K562 (cell line): ENCODE measurements around the gene PRSS22. TPM values are rescaled to one million over a fixed set of nuclear protein-coding genes. Genes with fewer than 3 reads are reported as not detected.

Source experiments
- ATAC-seq: fragments of 200-7000 bp; cut with Tn5 transposase; 3 replicates; pipeline ENCODE4 v1.9.1; 2020; ENCODE audit warnings: moderate library complexity
- BruUV-seq: library from RNA; stranded (reverse); fragments of 400-500 nt; replicated peaks from 2 replicates; lab custom pipeline; 2021; lab: Mats Ljungman, UMichigan
- CTCF ChIA-PET: fragments of 300-600 bp; formaldehyde crosslinking; extraction: SDS; loops from one replicate; lab custom pipeline; 2021; ENCODE audit warnings: low intra/inter-chr PET ratio; lab: Yijun Ruan, JAX
- POLR2A ChIA-PET: fragments of 300-600, 350-650 bp; sonication (Branson Sonifier 250); formaldehyde crosslinking; extraction: SDS; loops from one replicate; lab custom pipeline; 2021; ENCODE audit warnings: antibody characterized with exemption, inconsistent platforms; lab: Yijun Ruan, JAX
- DNase-seq, 4 experiments: peaks; one replicate each; pipeline versions ENCODE4 v3.0.0 to v3.0.0-alpha.2; 2011 to 2018; ENCODE audit warnings: low spot score in 3 of 4, mixed read lengths in 3 of 4; ENCODE audit errors: extremely low read depth in 1 of 4
- FAIRE-seq: peaks from 2 replicates; lab custom pipeline; 2011; peaks lifted over from hg19 to GRCh38; lab: Jason Lieb, UNC
- H2AFZ ChIP-seq: 2 replicates; pipeline ENCODE4 v1.6.0; 2011; ENCODE audit warnings: low read depth, low read length, control low read depth, inconsistent platforms
- H3K27ac ChIP-seq: fragments of 200-600 bp; 3 replicates; pipeline ENCODE4 v1.8.0; 2011; ENCODE audit warnings: low read depth, mild to moderate bottlenecking, control low read depth, inconsistent platforms, low read length, moderate library complexity, mixed read lengths; ENCODE audit errors: extremely low read depth
- H3K27me3 ChIP-seq, 2 experiments: fragments of 300-600 bp in 1 of 2; 2 replicates in 1 of 2; 3 replicates in 1 of 2; pipeline versions ENCODE4 v1.6.0 to v1.8.0; 2011; ENCODE audit warnings: inconsistent platforms in 2 of 2, low read length in 2 of 2, mild to moderate bottlenecking in 1 of 2, mixed read lengths in 1 of 2, moderate library complexity in 1 of 2; ENCODE audit not compliant: control insufficient read depth in 2 of 2, insufficient read depth in 2 of 2
- H3K36me3 ChIP-seq: fragments of 300-600 bp; 3 replicates; pipeline ENCODE4 v1.8.0; 2011; ENCODE audit warnings: mild to moderate bottlenecking, low read length, inconsistent platforms; ENCODE audit not compliant: control insufficient read depth, insufficient read depth
- H3K4me1 ChIP-seq, 2 experiments: fragments of 200-600 bp in 1 of 2; replicated peaks in 1 of 2; 2 replicates in 1 of 2; 3 replicates in 1 of 2; pipeline versions ENCODE4 v1.5.1 to v1.8.0; 2011; ENCODE audit warnings: inconsistent platforms in 2 of 2, low read length in 2 of 2, mild to moderate bottlenecking in 1 of 2, mixed read lengths in 1 of 2, moderate library complexity in 1 of 2; ENCODE audit not compliant: control insufficient read depth in 2 of 2, insufficient read depth in 2 of 2
- H3K4me2 ChIP-seq: 2 replicates; pipeline ENCODE4 v1.6.1; 2011; ENCODE audit warnings: low read length, control low read depth, inconsistent platforms, mixed read lengths; ENCODE audit not compliant: insufficient read depth
- H3K4me3 ChIP-seq: fragments of 200-600 bp; sonication (generic), shearing (Covaris generic); 2 replicates; pipeline ENCODE4 v1.5.1; 2016; ENCODE audit warnings: control low read depth, inconsistent platforms
- H3K79me2 ChIP-seq: fragments of 200-600 bp; 3 replicates; pipeline ENCODE4 v1.8.0; 2011; ENCODE audit warnings: low read length, inconsistent platforms; ENCODE audit not compliant: control insufficient read depth, insufficient read depth
- H3K9ac ChIP-seq, 2 experiments: 2 replicates each; pipeline versions ENCODE4 v1.6.0 to v1.6.1; 2011; ENCODE audit warnings: low read depth in 2 of 2, low read length in 2 of 2, control low read depth in 1 of 2, inconsistent platforms in 1 of 2, mild to moderate bottlenecking in 1 of 2, mixed read lengths in 1 of 2; ENCODE audit not compliant: insufficient read depth in 1 of 2
- H3K9me1 ChIP-seq: one replicate; pipeline ENCODE4 v1.6.0; 2011; ENCODE audit warnings: inconsistent platforms, mild to moderate bottlenecking, low read length, moderate library complexity; ENCODE audit not compliant: control insufficient read depth, insufficient read depth
- H3K9me3 ChIP-seq: replicated peaks from 2 replicates; pipeline ENCODE4 v1.5.1; 2011; ENCODE audit warnings: low read depth, low read length, inconsistent platforms; ENCODE audit not compliant: control insufficient read depth, insufficient read depth
- H4K20me1 ChIP-seq: replicated peaks from 2 replicates; pipeline ENCODE4 v1.6.1; 2011; ENCODE audit warnings: low read length, inconsistent platforms, mixed read lengths; ENCODE audit not compliant: control insufficient read depth, insufficient read depth
- PCBP2 ChIP-seq: fragments of 200-400 bp; formaldehyde crosslinking; IDR thresholded peaks from 2 replicates; pipeline ENCODE4 v1.6.1; 2018; ENCODE audit warnings: low read length, low read depth, mild to moderate bottlenecking, moderate library complexity; ENCODE audit not compliant: poor library complexity, severe bottlenecking
- ZNF75A ChIP-seq: fragments of 450-650 bp; formaldehyde crosslinking; IDR thresholded peaks from 2 replicates; pipeline ENCODE4 v1.4.0; 2020; ENCODE audit warnings: mild to moderate bottlenecking
- ZNF780A ChIP-seq: fragments of 250-450 bp; sonication (Bioruptor Pico); IDR thresholded peaks from 2 replicates; pipeline ENCODE4 v1.5.0; 2021; ENCODE audit warnings: mild to moderate bottlenecking
- WGBS: fragments of 100-300 bp; shearing (Covaris generic); methylation state at CpG from one replicate; pipeline ENCODE4 v1.1.6; 2016; ENCODE audit warnings: low coverage, mixed read lengths; ENCODE audit not compliant: insufficient coverage; ENCODE audit errors: missing lambda C conversion rate; 5-methylcytosine and 5-hydroxymethylcytosine counted together
- in situ Hi-C: fragments of 300-500 bp; cut with MboI; formaldehyde crosslinking; loops from 4 replicates; pipeline ENCODE4 v1.15.0; 2018; ENCODE audit warnings: inconsistent platforms, mixed read lengths
- intact Hi-C: fragments of 100-400 bp; cut with micrococcal nuclease; formaldehyde crosslinking; loops from 2 replicates; pipeline ENCODE4 v1.14.2; 2022
- polyA plus RNA-seq, 8 experiments: library from polyadenylated mRNA; depleted of rRNA in 4 of 8; stranded (reverse) in 5 of 8; unstranded in 3 of 8; fragments of >200 nt; fragmentation: Nextera tagmentation in 2 of 8; fragmentation: Illumina TruSeq in 1 of 8; extraction: Ambion mirVana in 2 of 8; extraction: Trizol in 1 of 8; gene quantifications; 2 replicates each; pipeline versions ENCODE4 v1.2.1 to v1.2.3, GENCODE V29; 2011 to 2014; ENCODE audit warnings: inconsistent platforms in 1 of 8, missing spikeins in 1 of 8
- total RNA-seq, 7 experiments: library from RNA; depleted of rRNA in 6 of 7; stranded (reverse); fragments of >200 nt in 6 of 7; fragmentation: Illumina TruSeq in 2 of 7; extraction: Trizol in 2 of 7; gene quantifications; 2 replicates each; pipeline versions ENCODE4 v1.2.1 to v1.2.3, GENCODE V29; 2011 to 2021; ENCODE audit warnings: low replicate concordance in 1 of 7
- TF ChIP-seq, protein P1 (sequence below): fragments of 450-650 bp; IDR thresholded peaks from 2 replicates; pipeline ENCODE4 v1.7.1; 2018; ENCODE audit warnings: mild to moderate bottlenecking, low read depth; ENCODE audit not compliant: partially characterized antibody

The PRSS22 gene
- total and polyA plus RNA-seq, 9 of the 15 experiments (the other 6 are each of a cell fraction or from before 2014, with no cell fraction given), result 0.13 to 0.42 TPM; not detected in 7

- Histone ChIP-seq H3K79me2 (no peaks in the 10 kb centered on the region), H3K4me2 (no peak overlapping the region), H4K20me1 (peaks cover 10% of the 10 kb centered on the region), H3K27me3 (peaks cover 41 to 74% of the 10 kb centered on the region in 2 experiments), H3K9me3 (no peaks in the 10 kb centered on the region), H3K4me1 (peaks cover 0 to 28% of the 10 kb centered on the region in 2 experiments; a peak in 3 of 5 replicates), H3K9me1 (no peaks in the 10 kb centered on the region), H3K27ac (no peak overlapping the region), H3K36me3 (no peaks in the 10 kb centered on the region), H2AFZ (no peak overlapping the region), H3K9ac (peak overlapping the region in 1 of 2 experiments; percentile 60; a peak in 1 of 4 replicates), H3K4me3 (no peak overlapping the region)
- in situ Hi-C loops (no loop called here), intact Hi-C loops (no loop called here)
- no peak for TF ChIP-seq ZNF75A
- TF ChIP-seq PCBP2, result no peak
- TF ChIP-seq, protein P1, sequence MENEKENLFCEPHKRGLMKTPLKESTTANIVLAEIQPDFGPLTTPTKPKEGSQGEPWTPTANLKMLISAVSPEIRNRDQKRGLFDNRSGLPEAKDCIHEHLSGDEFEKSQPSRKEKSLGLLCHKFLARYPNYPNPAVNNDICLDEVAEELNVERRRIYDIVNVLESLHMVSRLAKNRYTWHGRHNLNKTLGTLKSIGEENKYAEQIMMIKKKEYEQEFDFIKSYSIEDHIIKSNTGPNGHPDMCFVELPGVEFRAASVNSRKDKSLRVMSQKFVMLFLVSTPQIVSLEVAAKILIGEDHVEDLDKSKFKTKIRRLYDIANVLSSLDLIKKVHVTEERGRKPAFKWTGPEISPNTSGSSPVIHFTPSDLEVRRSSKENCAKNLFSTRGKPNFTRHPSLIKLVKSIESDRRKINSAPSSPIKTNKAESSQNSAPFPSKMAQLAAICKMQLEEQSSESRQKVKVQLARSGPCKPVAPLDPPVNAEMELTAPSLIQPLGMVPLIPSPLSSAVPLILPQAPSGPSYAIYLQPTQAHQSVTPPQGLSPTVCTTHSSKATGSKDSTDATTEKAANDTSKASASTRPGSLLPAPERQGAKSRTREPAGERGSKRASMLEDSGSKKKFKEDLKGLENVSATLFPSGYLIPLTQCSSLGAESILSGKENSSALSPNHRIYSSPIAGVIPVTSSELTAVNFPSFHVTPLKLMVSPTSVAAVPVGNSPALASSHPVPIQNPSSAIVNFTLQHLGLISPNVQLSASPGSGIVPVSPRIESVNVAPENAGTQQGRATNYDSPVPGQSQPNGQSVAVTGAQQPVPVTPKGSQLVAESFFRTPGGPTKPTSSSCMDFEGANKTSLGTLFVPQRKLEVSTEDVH, result no peak
- no peak for TF ChIP-seq ZNF780A (CRISPR knock-in tag)
- ChIA-PET POLR2A (interaction anchor here (0.5 kb wide), 1 partner anchor 24 kb away, joined by 3 read pairs; no protein-coding TSS in a partner anchor), CTCF (interaction anchor here (0.6 kb wide), 1 partner anchor 1366 kb away, joined by 3 read pairs; no protein-coding TSS in a partner anchor)
- FAIRE-seq (no peak), DNase-seq (no peak), ATAC-seq (no peak)
- no TSS peak for BruUV-seq
- WGBS, result 4% methylated on average over 3 of the region's 5 CpGs
Observed at GRCh38 chr16:2830355-2830695, 27.6 kb downstream of the PRSS22 start.
